Neural cell (in vitro differentiated cells): Measurements from ENCODE around the gene HIP1. TPM values are rescaled to one million over a fixed set of nuclear protein-coding genes. Genes with fewer than 3 reads are reported as not detected.

Experiments
- H2AFZ ChIP-seq: fragments of 200-600, 300-800 bp; sonication (generic), shearing (Covaris generic); 2 replicates; pipeline ENCODE4 v1.6.0; 2014; ENCODE audit warnings: low read depth, mild to moderate bottlenecking, antibody characterized with exemption, low read length, moderate library complexity
- H3F3A ChIP-seq: fragments of 200-600 bp; shearing (Covaris generic); 2 replicates; pipeline ENCODE4 v1.6.1; 2016; ENCODE audit warnings: mild to moderate bottlenecking, moderate library complexity, mixed read lengths, antibody characterized with exemption, low read length; ENCODE audit not compliant: insufficient read depth, poor library complexity, severe bottlenecking
- H3K27ac ChIP-seq: fragments of 200-600, 300-800 bp; sonication (generic), shearing (Covaris generic); 2 replicates; pipeline ENCODE4 v1.5.1; 2014; ENCODE audit warnings: mild to moderate bottlenecking, low read length, moderate library complexity
- H3K27me3 ChIP-seq: fragments of 300-800, 200-600 bp; sonication (generic), shearing (Covaris generic); 2 replicates; pipeline ENCODE4 v1.6.0; 2014; ENCODE audit warnings: mild to moderate bottlenecking, low read depth, low read length, moderate library complexity; ENCODE audit not compliant: insufficient read depth
- H3K36me3 ChIP-seq: fragments of 300-800, 200-600 bp; sonication (generic), shearing (Covaris generic); 2 replicates; pipeline ENCODE4 v1.5.1; 2014; ENCODE audit warnings: mild to moderate bottlenecking, antibody characterized with exemption, low read length, moderate library complexity; ENCODE audit not compliant: insufficient read depth
- H3K4me2 ChIP-seq: fragments of 300-800, 200-600 bp; sonication (generic), shearing (Covaris generic); 2 replicates; pipeline ENCODE4 v1.6.0; 2014; ENCODE audit warnings: mild to moderate bottlenecking, low read length
- H3K4me3 ChIP-seq: fragments of 300-800, 200-600 bp; sonication (generic), shearing (Covaris generic); 2 replicates; pipeline ENCODE4 v1.5.1; 2014; ENCODE audit warnings: mild to moderate bottlenecking, low read length, moderate library complexity
- H3K79me2 ChIP-seq: fragments of 200-600 bp; shearing (Covaris generic); replicated peaks from 2 replicates; pipeline ENCODE4 v1.6.0; 2014; ENCODE audit warnings: mild to moderate bottlenecking, low read length, moderate library complexity; ENCODE audit not compliant: insufficient read depth
- H3K9ac ChIP-seq: fragments of 300-800, 200-600 bp; sonication (generic), shearing (Covaris generic); 2 replicates; pipeline ENCODE4 v1.6.1; 2016; ENCODE audit warnings: mild to moderate bottlenecking, low read length, mixed read lengths
- H3K9me2 ChIP-seq: fragments of 200-600 bp; shearing (Covaris generic); 2 replicates; pipeline ENCODE4 v1.6.1; 2016; ENCODE audit warnings: mild to moderate bottlenecking, low read length, mixed read lengths; ENCODE audit not compliant: insufficient read depth
- H3K9me3 ChIP-seq: fragments of 200-600, 300-800 bp; sonication (generic), shearing (Covaris generic); 2 replicates; pipeline ENCODE4 v1.6.1; 2016; ENCODE audit warnings: mild to moderate bottlenecking, mixed run types, low read length, moderate library complexity, mixed read lengths
- H4K20me1 ChIP-seq: fragments of 200-600 bp; shearing (Covaris generic); 2 replicates; pipeline ENCODE4 v1.6.1; 2016; ENCODE audit warnings: mild to moderate bottlenecking, mixed run types; ENCODE audit not compliant: insufficient read depth
- EP300 ChIP-seq: fragments of 450-650 bp; conservative IDR thresholded peaks from 2 replicates; pipeline ENCODE4 v1.6.1; 2014; ENCODE audit warnings: antibody characterized with exemption, mild to moderate bottlenecking, moderate library complexity; ENCODE audit not compliant: poor library complexity, severe bottlenecking
- EZH2 ChIP-seq: fragments of 200-600, 300-800 bp; shearing (Covaris generic), sonication (generic); IDR thresholded peaks from 2 replicates; pipeline ENCODE4 v1.6.1; 2014; ENCODE audit warnings: antibody characterized with exemption, low read length, borderline replicate concordance, mild to moderate bottlenecking; ENCODE audit not compliant: insufficient read depth, poor library complexity, severe bottlenecking
- MXI1 ChIP-seq: fragments of 450-650 bp; conservative IDR thresholded peaks from 2 replicates; pipeline ENCODE4 v1.6.1; 2014; ENCODE audit warnings: antibody characterized with exemption, mild to moderate bottlenecking; ENCODE audit not compliant: poor library complexity, severe bottlenecking
- RAD21 ChIP-seq: fragments of 450-650 bp; conservative IDR thresholded peaks from 2 replicates; pipeline ENCODE4 v1.6.1; 2014; ENCODE audit warnings: antibody characterized with exemption, mild to moderate bottlenecking, moderate library complexity
- SMC3 ChIP-seq: fragments of 450-650 bp; conservative IDR thresholded peaks from 2 replicates; pipeline ENCODE4 v1.6.1; 2014; ENCODE audit warnings: antibody characterized with exemption, mild to moderate bottlenecking, moderate library complexity; ENCODE audit not compliant: poor library complexity
- TAF1 ChIP-seq: IDR thresholded peaks from 2 replicates; pipeline ENCODE4 v1.6.1; 2012; ENCODE audit warnings: low read depth
- polyA plus RNA-seq: library from polyadenylated mRNA; depleted of rRNA; stranded (reverse); fragments of >200 nt; gene quantifications from 2 replicates; pipeline ENCODE4 v1.2.3, GENCODE V29; 2014
- TF ChIP-seq, protein P1 (sequence below): IDR thresholded peaks from 2 replicates; pipeline ENCODE4 v1.6.1; 2012; ENCODE audit warnings: borderline replicate concordance
- TF ChIP-seq, protein P2 (sequence below): fragments of 450-650 bp; IDR thresholded peaks from 2 replicates; pipeline ENCODE4 v1.5.1; 2014; ENCODE audit warnings: antibody characterized with exemption, mild to moderate bottlenecking, moderate library complexity; ENCODE audit not compliant: poor library complexity, severe bottlenecking

Gene HIP1
- polyA plus RNA-seq, 1 donor from 2014 or later: 12.9 TPM

DNA sequence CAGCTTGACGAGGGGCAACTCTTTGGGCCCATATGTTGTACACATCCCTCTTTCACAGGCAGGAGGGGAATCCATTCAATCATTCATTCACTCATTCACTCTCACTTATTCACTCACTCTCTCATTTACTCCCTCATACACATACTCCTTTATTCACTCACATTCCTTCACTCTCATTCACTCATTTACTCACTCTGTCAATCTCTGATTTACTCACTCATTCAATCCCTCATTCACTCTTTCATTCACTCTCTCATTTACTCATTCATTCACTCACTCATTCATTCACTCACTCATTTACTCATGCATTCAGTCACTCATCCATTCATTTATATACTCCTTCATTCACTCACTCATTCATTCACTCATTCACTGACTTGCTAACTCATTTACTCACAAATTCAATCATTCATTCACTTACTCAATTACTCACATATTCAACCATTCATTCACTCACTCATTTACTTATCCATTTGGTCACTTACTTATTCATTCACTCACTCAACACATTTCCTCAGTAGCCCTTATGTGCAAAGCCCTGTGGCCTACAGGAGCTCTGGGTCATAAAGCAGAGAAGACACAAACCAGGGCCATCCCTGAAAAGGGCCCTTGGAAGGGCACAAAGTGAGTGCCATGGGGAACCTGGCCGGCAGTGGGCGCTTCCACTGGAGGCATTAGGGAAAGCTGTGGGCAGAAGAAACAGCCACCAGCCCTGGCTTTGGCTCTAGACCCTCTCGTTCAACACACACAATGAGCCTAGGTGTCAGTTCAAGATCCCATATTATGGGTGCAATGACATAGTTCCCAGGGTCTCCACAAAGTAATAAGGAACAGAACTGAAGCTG is 26.0 kb downstream of the HIP1 start:
- H3K9ac ChIP-seq: no peak overlapping the region
- no peak overlapping the region for H3K27ac ChIP-seq
- H3K4me2 ChIP-seq: no peak overlapping the region
- H3K27me3 ChIP-seq: no peaks in the 10 kb centered on the region
- H3K4me3 ChIP-seq: no peak overlapping the region
- H3K79me2 ChIP-seq: no peaks in the 10 kb centered on the region
- no peaks in the 10 kb centered on the region for H3K9me2 ChIP-seq
- H3F3A ChIP-seq: no peaks in the 10 kb centered on the region
- H3K9me3 ChIP-seq: peaks cover 4% of the 10 kb centered on the region
- no peak overlapping the region for H2AFZ ChIP-seq
- no peaks in the 10 kb centered on the region for H3K36me3 ChIP-seq
- no peak for TF ChIP-seq SMC3
- no peak for TF ChIP-seq TAF1
- TF ChIP-seq MXI1: no peak
- TF ChIP-seq EZH2: no peak
- TF ChIP-seq, protein P1, sequence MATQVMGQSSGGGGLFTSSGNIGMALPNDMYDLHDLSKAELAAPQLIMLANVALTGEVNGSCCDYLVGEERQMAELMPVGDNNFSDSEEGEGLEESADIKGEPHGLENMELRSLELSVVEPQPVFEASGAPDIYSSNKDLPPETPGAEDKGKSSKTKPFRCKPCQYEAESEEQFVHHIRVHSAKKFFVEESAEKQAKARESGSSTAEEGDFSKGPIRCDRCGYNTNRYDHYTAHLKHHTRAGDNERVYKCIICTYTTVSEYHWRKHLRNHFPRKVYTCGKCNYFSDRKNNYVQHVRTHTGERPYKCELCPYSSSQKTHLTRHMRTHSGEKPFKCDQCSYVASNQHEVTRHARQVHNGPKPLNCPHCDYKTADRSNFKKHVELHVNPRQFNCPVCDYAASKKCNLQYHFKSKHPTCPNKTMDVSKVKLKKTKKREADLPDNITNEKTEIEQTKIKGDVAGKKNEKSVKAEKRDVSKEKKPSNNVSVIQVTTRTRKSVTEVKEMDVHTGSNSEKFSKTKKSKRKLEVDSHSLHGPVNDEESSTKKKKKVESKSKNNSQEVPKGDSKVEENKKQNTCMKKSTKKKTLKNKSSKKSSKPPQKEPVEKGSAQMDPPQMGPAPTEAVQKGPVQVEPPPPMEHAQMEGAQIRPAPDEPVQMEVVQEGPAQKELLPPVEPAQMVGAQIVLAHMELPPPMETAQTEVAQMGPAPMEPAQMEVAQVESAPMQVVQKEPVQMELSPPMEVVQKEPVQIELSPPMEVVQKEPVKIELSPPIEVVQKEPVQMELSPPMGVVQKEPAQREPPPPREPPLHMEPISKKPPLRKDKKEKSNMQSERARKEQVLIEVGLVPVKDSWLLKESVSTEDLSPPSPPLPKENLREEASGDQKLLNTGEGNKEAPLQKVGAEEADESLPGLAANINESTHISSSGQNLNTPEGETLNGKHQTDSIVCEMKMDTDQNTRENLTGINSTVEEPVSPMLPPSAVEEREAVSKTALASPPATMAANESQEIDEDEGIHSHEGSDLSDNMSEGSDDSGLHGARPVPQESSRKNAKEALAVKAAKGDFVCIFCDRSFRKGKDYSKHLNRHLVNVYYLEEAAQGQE: no peak
- no peak for TF ChIP-seq RAD21
- TF ChIP-seq, protein P2, sequence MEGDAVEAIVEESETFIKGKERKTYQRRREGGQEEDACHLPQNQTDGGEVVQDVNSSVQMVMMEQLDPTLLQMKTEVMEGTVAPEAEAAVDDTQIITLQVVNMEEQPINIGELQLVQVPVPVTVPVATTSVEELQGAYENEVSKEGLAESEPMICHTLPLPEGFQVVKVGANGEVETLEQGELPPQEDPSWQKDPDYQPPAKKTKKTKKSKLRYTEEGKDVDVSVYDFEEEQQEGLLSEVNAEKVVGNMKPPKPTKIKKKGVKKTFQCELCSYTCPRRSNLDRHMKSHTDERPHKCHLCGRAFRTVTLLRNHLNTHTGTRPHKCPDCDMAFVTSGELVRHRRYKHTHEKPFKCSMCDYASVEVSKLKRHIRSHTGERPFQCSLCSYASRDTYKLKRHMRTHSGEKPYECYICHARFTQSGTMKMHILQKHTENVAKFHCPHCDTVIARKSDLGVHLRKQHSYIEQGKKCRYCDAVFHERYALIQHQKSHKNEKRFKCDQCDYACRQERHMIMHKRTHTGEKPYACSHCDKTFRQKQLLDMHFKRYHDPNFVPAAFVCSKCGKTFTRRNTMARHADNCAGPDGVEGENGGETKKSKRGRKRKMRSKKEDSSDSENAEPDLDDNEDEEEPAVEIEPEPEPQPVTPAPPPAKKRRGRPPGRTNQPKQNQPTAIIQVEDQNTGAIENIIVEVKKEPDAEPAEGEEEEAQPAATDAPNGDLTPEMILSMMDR: no peak
- TF ChIP-seq EP300: no peak
- H4K20me1 ChIP-seq: no peaks in the 10 kb centered on the region

DNA sequence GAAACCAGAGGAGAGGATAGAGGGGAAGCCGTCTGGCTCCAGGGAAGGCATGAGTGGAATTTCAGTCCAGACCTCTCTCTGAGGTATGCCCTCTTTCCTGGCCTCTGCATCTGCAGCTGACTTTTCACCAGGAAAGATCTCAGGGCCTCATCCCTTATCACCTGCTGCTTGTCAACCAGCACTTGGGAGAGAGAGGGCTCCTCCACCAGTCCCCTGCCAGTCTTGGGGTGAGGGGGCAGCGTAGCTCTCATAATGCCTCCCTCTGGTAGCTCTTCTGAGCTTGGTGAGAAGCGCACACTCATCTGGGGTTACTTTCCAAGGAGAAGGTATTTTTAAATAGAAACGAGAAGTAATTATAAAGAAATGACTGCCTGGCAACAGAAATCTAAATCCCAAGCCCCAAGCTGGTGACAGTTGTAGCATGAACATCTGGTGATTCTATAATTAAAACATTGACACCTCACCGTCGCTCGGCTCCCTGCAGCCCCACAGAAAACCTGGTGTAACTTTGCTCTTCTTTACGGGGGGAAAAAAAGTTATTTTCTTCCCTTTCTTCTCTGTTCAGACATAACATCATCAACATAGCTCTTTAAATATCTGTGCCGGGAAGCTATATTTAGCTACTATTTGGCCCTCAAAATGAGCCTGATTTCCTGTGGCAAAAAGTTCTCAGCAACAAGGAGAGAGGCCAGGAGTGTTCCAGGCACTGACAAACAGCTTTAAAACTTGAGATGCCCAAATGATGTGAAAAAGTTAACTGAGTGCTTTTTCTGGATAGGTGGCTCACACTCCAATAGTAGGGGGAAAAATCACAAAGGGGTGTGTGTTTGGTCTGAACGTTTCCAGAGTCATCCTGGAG is 26.9 kb downstream of the HIP1 start:
- H3K4me3 ChIP-seq: no peak overlapping the region
- H3K9me2 ChIP-seq: no peaks in the 10 kb centered on the region
- no peaks in the 10 kb centered on the region for H3K36me3 ChIP-seq
- no peaks in the 10 kb centered on the region for H3F3A ChIP-seq
- H3K9ac ChIP-seq: no peak overlapping the region
- no peaks in the 10 kb centered on the region for H3K27me3 ChIP-seq
- no peaks in the 10 kb centered on the region for H4K20me1 ChIP-seq
- peaks cover 4% of the 10 kb centered on the region for H3K9me3 ChIP-seq
- H3K79me2 ChIP-seq: no peaks in the 10 kb centered on the region
- H3K4me2 ChIP-seq: no peak overlapping the region
- no peak overlapping the region for H3K27ac ChIP-seq
- H2AFZ ChIP-seq: no peak overlapping the region
- TF ChIP-seq TAF1 (no peak), MXI1 (no peak)
- TF ChIP-seq, protein P2: no peak
